ENCODE results near the gene DNAH3. TPM values are rescaled to one million over a fixed set of nuclear protein-coding genes. Genes with fewer than 3 reads are reported as not detected.

Gene DNAH3
- total and polyA plus RNA-seq, 2 of the 13 experiments (the other 11 are each of a cell fraction or from before 2014, with no cell fraction given): 0.07 to 0.08 TPM

GRCh38 chr16:20900299-20901067 is 250.2 kb downstream of the DNAH3 start, which contains the start of the genes DCUN1D3 and LYRM1 (continued):
- TF ChIP-seq ZHX2 (IDR thresholded peaks at IDR 0.05; ENCODE audit: low read depth): peak; percentile 98
- TF ChIP-seq ZHX2 (CRISPR knock-in tag; IDR thresholded peaks at IDR 0.05; ENCODE audit: borderline replicate concordance): 0 out of 2 replicates have a peak, but pooled peaks have one; percentile 76
- TF ChIP-seq TSC22D2 (CRISPR knock-in tag; IDR thresholded peaks at IDR 0.05; ENCODE audit: borderline replicate concordance): no peak
- TF ChIP-seq ZNF558 (CRISPR knock-in tag; IDR thresholded peaks at IDR 0.05; ENCODE audit: borderline replicate concordance): peak; percentile 86; the same call in 1 of the 2 replicates
- peak; percentile 99 for TF ChIP-seq PRDM10 (CRISPR knock-in tag; IDR thresholded peaks at IDR 0.05; ENCODE audit: low read depth)
- TF ChIP-seq ZNF646 (CRISPR knock-in tag; IDR thresholded peaks at IDR 0.05): no peak
- TF ChIP-seq ZNF414 (CRISPR knock-in tag; IDR thresholded peaks at IDR 0.05): no peak
- TF ChIP-seq ZBTB26 (CRISPR knock-in tag; IDR thresholded peaks at IDR 0.05; ENCODE audit: borderline replicate concordance): peak; percentile 74; the same call in 1 of the 2 replicates

Data from HepG2 (cell line).